B cell (primary cell): ENCODE measurements around the gene CTNNA2. TPM values are rescaled to one million over a fixed set of nuclear protein-coding genes. Genes with fewer than 3 reads are reported as not detected.

ENCODE experiments used
- ATAC-seq: fragments of 200-7000 bp; cut with Tn5 transposase; one replicate; pipeline ENCODE4 v1.10.0; 2021; ENCODE audit warnings: low read depth, mild to moderate bottlenecking, moderate number of reproducible peaks, moderate library complexity
- CTCF ChIA-PET: fragments of 350-600 bp; sonication (Branson Sonifier 250); formaldehyde crosslinking; loops from one replicate; lab custom pipeline; 2021; ENCODE audit warnings: antibody characterized with exemption, inconsistent platforms; lab: Charles Lee
- POLR2A ChIA-PET: fragments of 350-600 bp; sonication (Branson Sonifier 250); formaldehyde crosslinking; loops from one replicate; lab custom pipeline; 2021; ENCODE audit warnings: antibody characterized with exemption; lab: Charles Lee
- DNase-seq: peaks from one replicate; pipeline ENCODE4 v3.0.0; 2013
- H2AFZ ChIP-seq: 2 replicates; pipeline ENCODE4 v1.6.1; 2012; ENCODE audit warnings: mild to moderate bottlenecking, low read depth, low read length; ENCODE audit not compliant: insufficient read depth, poor library complexity, severe bottlenecking
- H3K27ac ChIP-seq, 2 donors: 1 replicate in 1 of 2; 2 replicates in 1 of 2; pipeline ENCODE4 v1.5.1; 2012 to 2013; ENCODE audit warnings: low read length in 2 of 2, mild to moderate bottlenecking in 2 of 2, moderate library complexity in 1 of 2
- H3K27me3 ChIP-seq, 4 experiments: fragments of 200-600 bp in 1 of 4; sonication (generic) in 1 of 4; replicated peaks in 1 of 4; 1 replicate in 2 of 4; 2 replicates in 2 of 4; pipeline versions ENCODE4 v1.6.1 to v1.7.0; 2013 to 2016; ENCODE audit warnings: low read length in 3 of 4, mild to moderate bottlenecking in 2 of 4, mixed read lengths in 1 of 4, moderate library complexity in 1 of 4; ENCODE audit not compliant: insufficient read depth in 4 of 4, control insufficient read depth in 3 of 4; ENCODE audit errors: control extremely low read depth in 1 of 4
- H3K36me3 ChIP-seq, 2 experiments: replicated peaks in 1 of 2; 1 replicate in 1 of 2; 2 replicates in 1 of 2; pipeline versions ENCODE4 v1.6.1 to v1.7.1; 2013; ENCODE audit warnings: low read length in 1 of 2; ENCODE audit not compliant: insufficient read depth in 2 of 2, control insufficient read depth in 1 of 2; ENCODE audit errors: control extremely low read depth in 1 of 2, extremely low read depth in 1 of 2
- H3K4me1 ChIP-seq, 2 donors: fragments of 200-600 bp in 1 of 2; sonication (generic) in 1 of 2; 1 replicate in 1 of 2; 2 replicates in 1 of 2; pipeline versions ENCODE4 v1.5.1 to v1.6.1; 2013 to 2017; ENCODE audit warnings: low read length in 2 of 2; ENCODE audit not compliant: control insufficient read depth in 2 of 2, insufficient read depth in 2 of 2
- H3K4me2 ChIP-seq: replicated peaks from 2 replicates; pipeline ENCODE3; 2012; ENCODE audit warnings: mild to moderate bottlenecking, low read depth, low read length; ENCODE audit not compliant: poor library complexity, severe bottlenecking
- H3K4me3 ChIP-seq, 5 experiments: fragments of 200-600 bp in 1 of 5; sonication (generic) in 1 of 5; 1 replicate in 3 of 5; 2 replicates in 2 of 5; pipeline versions ENCODE4 v1.5.1 to v1.7.0; 2011 to 2016; ENCODE audit warnings: low read length in 4 of 5, mild to moderate bottlenecking in 4 of 5, low read depth in 2 of 5, control low read depth in 1 of 5, moderate library complexity in 1 of 5; ENCODE audit not compliant: insufficient read depth in 1 of 5; ENCODE audit errors: control extremely low read depth in 1 of 5, extremely low read depth in 1 of 5
- H3K79me2 ChIP-seq: fragments of 200-600 bp; sonication (generic); one replicate; pipeline ENCODE4 v1.6.0; 2016; ENCODE audit warnings: low read length; ENCODE audit not compliant: control insufficient read depth, insufficient read depth
- H3K9ac ChIP-seq: fragments of 200-600 bp; sonication (generic); 2 replicates; pipeline ENCODE4 v1.6.1; 2017; ENCODE audit warnings: mild to moderate bottlenecking, low read length, moderate library complexity
- H3K9me3 ChIP-seq, 3 donors: one replicate each; pipeline versions ENCODE4 v1.6.1 to v1.7.1; 2013; ENCODE audit warnings: low read length in 2 of 3; ENCODE audit not compliant: control insufficient read depth in 2 of 3, insufficient read depth in 1 of 3; ENCODE audit errors: control extremely low read depth in 1 of 3
- H4K20me1 ChIP-seq: 2 replicates; pipeline ENCODE4 v1.6.0; 2012; ENCODE audit warnings: mild to moderate bottlenecking, low read length; ENCODE audit not compliant: insufficient read depth, control insufficient read depth, poor library complexity, severe bottlenecking
- H3K27ac Mint-ChIP-seq: one replicate; pipeline ENCODE4 v1.8.0; 2021; ENCODE audit warnings: mixed read lengths
- H3K27me3 Mint-ChIP-seq: one replicate; pipeline ENCODE4 v1.8.0; 2021; ENCODE audit warnings: mixed read lengths
- H3K4me1 Mint-ChIP-seq: one replicate; pipeline ENCODE4 v1.8.0; 2021; ENCODE audit warnings: mixed read lengths
- H3K4me3 Mint-ChIP-seq: one replicate; pipeline ENCODE4 v1.8.0; 2021; ENCODE audit warnings: mixed read lengths
- H3K9me3 Mint-ChIP-seq: one replicate; pipeline ENCODE4 v1.8.0; 2022; ENCODE audit warnings: mixed read lengths; ENCODE audit not compliant: insufficient read depth
- CTCF ChIP-seq: fragments of 200-600 bp; IDR thresholded peaks from one replicate; pipeline ENCODE4 v1.8.0; 2022; ENCODE audit warnings: antibody characterized with exemption, mild to moderate bottlenecking
- EZH2 ChIP-seq: IDR thresholded peaks from 2 replicates; pipeline ENCODE4 v1.6.1; 2012; ENCODE audit warnings: borderline replicate concordance, low read depth, mild to moderate bottlenecking, moderate library complexity, low read length; ENCODE audit not compliant: insufficient read depth, poor library complexity, severe bottlenecking
- WGBS: methylation state at CpG from one replicate; pipeline ENCODE4 v1.1.5; 2013; ENCODE audit warnings: missing lambda C conversion rate; ENCODE audit not compliant: insufficient coverage; 5-methylcytosine and 5-hydroxymethylcytosine counted together
- intact Hi-C: fragments of 100-400 bp; cut with micrococcal nuclease; formaldehyde crosslinking; loops from one replicate; pipeline ENCODE4 v1.10.0; 2022
- polyA plus RNA-seq: library from polyadenylated mRNA; depleted of rRNA; stranded (reverse); fragments of >200 nt; gene quantifications from 2 replicates; pipeline ENCODE4 v1.2.3, GENCODE V29; 2012
- total RNA-seq, 2 donors: library from RNA; stranded (reverse); fragments of 120-200 nt in 1 of 2; gene quantifications; 1 replicate in 1 of 2; 2 replicates in 1 of 2; pipeline versions ENCODE4 v1.2.3 to v1.2.4, GENCODE V29; 2013 to 2022

The CTNNA2 gene
- total and polyA plus RNA-seq, 2 donors (not counting 1 experiment from before 2014, with no cell fraction given): not detected

GRCh38 chr2:80651435-80651834 is 1138.6 kb downstream of the CTNNA2 start:
- H3K9me3 ChIP-seq: peaks cover 0 to 4% (median 0%) of the 10 kb centered on the region in 3 donors
- DNase-seq (no peak), ATAC-seq (no peak)
- no peaks in the 10 kb centered on the region for H3K79me2 ChIP-seq
- no peak overlapping the region for H2AFZ ChIP-seq
- CTCF ChIA-PET: no interaction called here
- no peak overlapping the region for H3K27ac ChIP-seq
- H3K4me3 ChIP-seq: no peak overlapping the region
- TF ChIP-seq CTCF: no peak
- no peak for TF ChIP-seq EZH2
- Mint-ChIP-seq H3K4me3 (no peak overlapping the region), H3K9me3 (peaks cover under 1% of the 10 kb centered on the region), H3K27me3 (no peaks in the 10 kb centered on the region), H3K27ac (no peak overlapping the region), H3K4me1 (no peaks in the 10 kb centered on the region)
- H3K9ac ChIP-seq: no peak overlapping the region
- H3K4me1 ChIP-seq: no peaks in the 10 kb centered on the region
- no peak overlapping the region for H3K4me2 ChIP-seq
- H3K36me3 ChIP-seq: no peaks in the 10 kb centered on the region
- POLR2A ChIA-PET: no interaction called here
- intact Hi-C loops: no loop called here
- H4K20me1 ChIP-seq: no peaks in the 10 kb centered on the region
- WGBS: no CpG with 5 or more reads among the region's 1 CpG
- H3K27me3 ChIP-seq: no peaks in the 10 kb centered on the region

- H3K9me3 Mint-ChIP-seq: no peaks in the 10 kb centered on the region
- ChIA-PET CTCF (no interaction called here), POLR2A (no interaction called here)
- Histone ChIP-seq H3K9ac (no peak overlapping the region), H3K27me3 (no peaks in the 10 kb centered on the region), H3K4me2 (no peak overlapping the region), H3K27ac (no peak overlapping the region), H3K79me2 (no peaks in the 10 kb centered on the region), H4K20me1 (no peaks in the 10 kb centered on the region), H3K4me3 (no peak overlapping the region), H2AFZ (no peak overlapping the region), H3K4me1 (no peaks in the 10 kb centered on the region), H3K36me3 (no peaks in the 10 kb centered on the region), H3K9me3 (peaks cover 0 to 4% (median 0%) of the 10 kb centered on the region in 3 donors)
- H3K27me3 Mint-ChIP-seq: no peaks in the 10 kb centered on the region
- no CpG with 5 or more reads among the region's 1 CpG for WGBS
- H3K4me1 Mint-ChIP-seq: no peaks in the 10 kb centered on the region
- no peak for DNase-seq
- ATAC-seq: no peak
- H3K27ac Mint-ChIP-seq: no peak overlapping the region
- intact Hi-C loops: no loop called here
- TF ChIP-seq EZH2 (no peak), CTCF (no peak)
- no peak overlapping the region for H3K4me3 Mint-ChIP-seq
These were observed 1142.4 kb downstream of the CTNNA2 start for GRCh38 chr2:80655265-80655664.
